GM13977 (cell line): Measurements from ENCODE around the gene MRPL41.
"Not testable (repeated sequence)": the region's sequence is repeated elsewhere in the genome, so short reads cannot be mapped to it uniquely, and the experiment has no call there.

Experiments
- DNase-seq: peaks from one replicate; pipeline ENCODE4 v3.0.0; 2012; ENCODE audit warnings: low spot score
- in situ Hi-C: fragments of 300-500 bp; cut with MboI; formaldehyde crosslinking; loops from one replicate; pipeline ENCODE4 v1.12.0; 2022; ENCODE audit warnings: low sequenced_read_pairs, low pct_unique_long_range_greater_than_20kb, mixed read lengths, inconsistent platforms; ENCODE audit not compliant: unreplicated experiment
- TF ChIP-seq, protein P1 (sequence below): IDR thresholded peaks from 2 replicates; pipeline ENCODE4 v1.5.1; 2012; ENCODE audit warnings: mild to moderate bottlenecking, control low read depth; ENCODE audit not compliant: insufficient read depth; ENCODE audit errors: extremely low read depth, missing control alignments

Gene MRPL41

DNA sequence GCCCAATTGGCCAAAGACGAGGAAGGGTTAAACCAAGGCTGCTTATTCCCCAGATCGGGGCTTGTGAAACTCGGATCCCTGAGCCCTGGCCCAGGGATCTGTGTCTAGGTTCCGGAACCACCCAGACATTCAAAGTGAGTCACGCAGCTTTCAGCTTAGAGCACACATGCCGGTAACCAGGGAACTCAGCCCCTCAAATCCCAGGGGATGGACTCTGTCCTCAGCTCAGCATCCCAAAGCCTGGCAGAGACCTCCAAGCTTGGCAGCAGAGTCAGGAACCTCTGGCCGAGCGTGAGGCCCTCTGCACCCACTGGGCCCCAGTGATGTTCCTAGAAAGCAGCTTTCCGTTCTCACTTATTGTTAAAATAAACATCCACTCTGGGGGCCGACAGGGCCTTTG is 6.6 kb upstream of the MRPL41 start:
- TF ChIP-seq, protein P1, sequence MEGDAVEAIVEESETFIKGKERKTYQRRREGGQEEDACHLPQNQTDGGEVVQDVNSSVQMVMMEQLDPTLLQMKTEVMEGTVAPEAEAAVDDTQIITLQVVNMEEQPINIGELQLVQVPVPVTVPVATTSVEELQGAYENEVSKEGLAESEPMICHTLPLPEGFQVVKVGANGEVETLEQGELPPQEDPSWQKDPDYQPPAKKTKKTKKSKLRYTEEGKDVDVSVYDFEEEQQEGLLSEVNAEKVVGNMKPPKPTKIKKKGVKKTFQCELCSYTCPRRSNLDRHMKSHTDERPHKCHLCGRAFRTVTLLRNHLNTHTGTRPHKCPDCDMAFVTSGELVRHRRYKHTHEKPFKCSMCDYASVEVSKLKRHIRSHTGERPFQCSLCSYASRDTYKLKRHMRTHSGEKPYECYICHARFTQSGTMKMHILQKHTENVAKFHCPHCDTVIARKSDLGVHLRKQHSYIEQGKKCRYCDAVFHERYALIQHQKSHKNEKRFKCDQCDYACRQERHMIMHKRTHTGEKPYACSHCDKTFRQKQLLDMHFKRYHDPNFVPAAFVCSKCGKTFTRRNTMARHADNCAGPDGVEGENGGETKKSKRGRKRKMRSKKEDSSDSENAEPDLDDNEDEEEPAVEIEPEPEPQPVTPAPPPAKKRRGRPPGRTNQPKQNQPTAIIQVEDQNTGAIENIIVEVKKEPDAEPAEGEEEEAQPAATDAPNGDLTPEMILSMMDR = no peak
- DNase-seq = no peak
- in situ Hi-C loops = no loop called here

DNA sequence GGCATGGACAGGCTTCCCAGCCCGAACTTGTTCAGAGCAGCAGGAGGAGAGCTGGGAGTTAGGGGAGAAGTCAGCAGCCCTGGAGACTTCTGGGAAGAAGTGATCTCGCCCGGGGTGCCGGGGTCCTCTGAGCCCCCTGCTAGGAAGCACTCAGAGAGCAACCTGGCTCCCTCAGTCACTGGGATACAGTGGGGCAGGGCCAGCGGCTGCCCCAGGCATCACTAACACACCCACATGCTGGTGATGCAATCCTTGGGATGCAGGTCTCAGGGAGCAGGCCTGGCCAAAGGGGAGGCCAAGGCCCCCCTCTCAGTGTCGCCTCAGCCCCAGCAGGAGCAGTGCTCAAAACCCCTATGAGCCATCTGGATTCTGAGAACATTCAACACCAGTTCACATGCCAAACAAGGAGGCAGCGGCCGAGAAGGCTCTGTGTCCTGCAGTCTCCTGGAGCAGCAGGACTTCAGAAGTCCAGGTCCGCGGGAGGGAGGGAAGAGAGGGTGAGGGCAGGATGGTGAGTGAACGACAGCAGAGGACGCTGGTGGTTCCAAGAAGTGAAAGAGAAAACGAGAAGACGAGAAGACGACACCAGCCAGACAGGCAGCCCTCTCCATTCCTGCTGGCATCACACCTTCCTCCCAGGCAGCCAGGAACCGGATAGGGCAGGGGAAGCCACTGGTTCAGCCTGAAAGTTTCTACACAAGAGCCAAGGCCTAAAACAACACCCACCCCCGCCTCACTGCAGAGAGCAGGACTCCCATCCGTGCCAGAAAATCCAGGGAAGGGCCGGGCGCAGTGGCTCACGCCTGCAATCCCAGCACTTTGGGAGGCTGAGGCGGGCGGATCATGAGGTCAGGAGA is 3.8 kb upstream of the MRPL41 start:
- TF ChIP-seq, protein P1 = no peak
- in situ Hi-C loops = no loop called here
- DNase-seq = no peak

DNA sequence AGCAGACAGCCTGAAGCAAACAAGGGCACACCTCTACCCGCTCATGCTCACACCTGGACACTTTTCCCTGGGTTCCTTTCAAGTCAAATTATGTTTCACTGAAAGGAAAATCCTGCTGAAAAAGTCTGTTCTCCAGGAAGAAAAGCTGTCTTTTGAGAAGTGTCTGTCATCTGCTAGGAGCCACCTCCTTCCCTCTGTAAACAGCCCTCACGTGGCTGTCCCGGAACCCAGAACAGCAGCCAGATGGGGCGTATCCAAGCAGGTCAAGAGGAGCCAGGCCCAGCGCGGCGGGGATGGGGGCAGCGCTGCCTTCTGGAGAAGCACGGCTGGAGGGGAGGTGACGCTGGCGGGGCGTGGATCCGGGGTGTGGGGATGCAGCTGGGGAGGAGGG is 1.5 kb upstream of the MRPL41 start, which contains the start of gene PNPLA7:
Gene PNPLA7 (minus strand): TSS at position 172 of the 391 bp plus-strand sequence. CDS start 205 bp downstream, outside the sequence.
- TF ChIP-seq, protein P1 = no peak
- in situ Hi-C loops = no loop called here
- peak; percentile 77 for DNase-seq

DNA sequence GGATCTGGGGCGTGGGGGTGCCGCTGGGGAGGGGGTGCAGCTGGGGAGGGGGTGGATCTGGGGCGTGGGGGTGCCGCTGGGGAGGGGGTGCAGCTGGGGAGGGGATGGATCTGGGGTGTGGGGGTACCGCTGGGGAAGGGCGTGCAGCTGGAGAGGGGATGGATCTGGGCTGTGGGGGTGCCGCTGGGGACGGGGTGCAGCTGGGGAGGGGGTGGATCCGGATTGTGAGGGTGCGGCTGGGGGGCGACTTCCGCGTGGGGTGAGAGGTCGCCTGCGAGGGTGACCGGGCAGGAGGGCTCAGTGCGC is 768 bp upstream of the MRPL41 start:
- in situ Hi-C loops, DNase-seq: not testable (repeated sequence)

DNA sequence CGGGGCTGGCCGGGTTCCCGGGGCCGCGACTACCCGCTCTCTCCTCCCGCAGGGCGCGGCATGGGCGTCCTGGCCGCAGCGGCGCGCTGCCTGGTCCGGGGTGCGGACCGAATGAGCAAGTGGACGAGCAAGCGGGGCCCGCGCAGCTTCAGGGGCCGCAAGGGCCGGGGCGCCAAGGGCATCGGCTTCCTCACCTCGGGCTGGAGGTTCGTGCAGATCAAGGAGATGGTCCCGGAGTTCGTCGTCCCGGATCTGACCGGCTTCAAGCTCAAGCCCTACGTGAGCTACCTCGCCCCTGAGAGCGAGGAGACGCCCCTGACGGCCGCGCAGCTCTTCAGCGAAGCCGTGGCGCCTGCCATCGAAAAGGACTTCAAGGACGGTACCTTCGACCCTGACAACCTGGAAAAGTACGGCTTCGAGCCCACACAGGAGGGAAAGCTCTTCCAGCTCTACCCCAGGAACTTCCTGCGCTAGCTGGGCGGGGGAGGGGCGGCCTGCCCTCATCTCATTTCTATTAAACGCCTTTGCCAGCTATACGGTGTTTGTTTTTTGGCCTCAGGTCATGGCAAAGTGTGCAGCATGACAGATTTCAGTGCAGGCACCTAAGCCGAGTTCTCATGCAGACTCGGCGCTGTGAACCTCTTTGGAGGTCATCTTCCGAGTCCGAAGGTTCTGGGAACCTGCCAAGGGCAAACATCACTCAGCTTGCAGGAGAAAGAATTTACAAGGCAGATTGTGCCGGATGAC is 516 bp downstream of the MRPL41 start:
- TF ChIP-seq, protein P1 = no peak
- in situ Hi-C loops = no loop called here

DNA sequence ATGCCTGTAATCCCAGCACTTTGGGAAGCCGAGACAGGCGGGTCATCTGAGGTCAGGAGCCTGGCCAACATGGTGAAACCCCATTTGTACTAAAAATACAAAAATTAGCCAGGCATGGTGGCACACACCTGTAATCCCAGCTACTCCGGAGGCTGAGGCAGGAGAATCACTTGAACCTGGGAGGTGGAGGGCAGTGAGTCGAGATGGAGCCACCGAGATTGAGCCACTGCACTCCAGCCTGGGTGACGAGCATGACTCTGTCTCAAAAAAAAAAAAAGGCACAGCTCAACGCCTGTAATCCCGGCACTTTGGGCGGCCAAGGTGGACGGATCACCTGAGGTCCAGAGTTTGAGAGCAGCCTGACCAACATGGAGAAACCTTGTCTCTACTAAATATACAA is 2.0 kb downstream of the MRPL41 start:
- in situ Hi-C loops, DNase-seq: not testable (repeated sequence)

More for the DNA sequence above, 516 bp downstream of the MRPL41 start:
- peak; percentile 69 for DNase-seq

DNA sequence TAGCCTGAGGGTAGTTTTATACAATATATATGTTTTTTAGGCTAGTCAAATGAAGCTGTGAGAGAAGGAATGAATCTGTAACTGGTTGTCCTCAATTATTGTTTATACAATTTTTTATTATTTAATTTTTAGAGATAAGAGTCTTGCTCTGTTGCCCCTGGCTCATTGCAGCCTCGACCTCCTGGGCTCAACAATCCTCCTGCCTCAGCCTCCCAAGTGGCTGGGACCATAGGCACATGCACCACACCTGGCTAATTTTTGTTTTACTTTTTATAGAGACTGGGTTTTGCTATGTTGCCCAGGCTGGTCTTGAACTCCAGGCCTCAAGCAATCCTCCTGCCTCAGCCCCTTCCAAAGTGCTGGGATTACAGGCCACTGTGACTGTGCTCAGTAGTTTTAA is 2.7 kb downstream of the MRPL41 start:
- no peak for DNase-seq
- TF ChIP-seq, protein P1 = no peak
- in situ Hi-C loops = no loop called here
